Mammary epithelial cell (primary cell): ENCODE results near the gene ZFAND3.

Experiments
- EZH2 ChIP-seq: IDR thresholded peaks from 2 replicates; pipeline ENCODE4 v1.6.1; 2012; ENCODE audit warnings: low read length, inconsistent platforms, borderline replicate concordance
- TF ChIP-seq, protein P1 (sequence below), 2 donors: IDR thresholded peaks in 1 of 2; conservative IDR thresholded peaks in 1 of 2; 2 replicates each; pipeline ENCODE4 v1.5.1; 2011 to 2012; ENCODE audit warnings: inconsistent platforms in 2 of 2, low read length in 2 of 2, mild to moderate bottlenecking in 2 of 2, control low read depth in 1 of 2, low read depth in 1 of 2; ENCODE audit not compliant: insufficient read depth in 1 of 2; ENCODE audit errors: extremely low read depth in 1 of 2

DNA sequence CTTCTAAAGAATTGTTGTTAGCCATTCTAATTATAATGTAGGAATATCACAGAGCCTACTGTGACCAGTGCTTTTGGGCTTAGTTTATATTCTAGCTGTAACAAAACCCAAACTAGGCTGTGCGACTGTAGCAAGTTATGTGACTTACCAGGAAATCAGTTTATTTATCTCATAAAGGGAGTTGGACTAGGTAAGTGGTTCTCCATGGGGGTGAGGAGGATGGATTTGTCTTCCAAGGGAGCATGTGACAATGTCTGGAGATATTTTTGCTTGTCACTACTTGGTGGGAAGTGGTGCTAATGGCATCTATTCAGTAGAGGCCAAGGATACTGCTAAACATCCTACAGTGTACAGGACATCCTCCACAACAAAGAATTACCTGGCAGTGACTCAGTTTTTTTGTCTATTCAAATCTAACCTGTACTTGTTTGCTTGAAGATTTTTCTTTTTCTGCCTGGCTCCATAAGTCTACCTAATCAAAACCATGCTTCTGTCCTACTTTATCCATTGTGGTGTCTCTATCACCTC lies 32.5 kb downstream of the ZFAND3 start:
- TF ChIP-seq, protein P1, sequence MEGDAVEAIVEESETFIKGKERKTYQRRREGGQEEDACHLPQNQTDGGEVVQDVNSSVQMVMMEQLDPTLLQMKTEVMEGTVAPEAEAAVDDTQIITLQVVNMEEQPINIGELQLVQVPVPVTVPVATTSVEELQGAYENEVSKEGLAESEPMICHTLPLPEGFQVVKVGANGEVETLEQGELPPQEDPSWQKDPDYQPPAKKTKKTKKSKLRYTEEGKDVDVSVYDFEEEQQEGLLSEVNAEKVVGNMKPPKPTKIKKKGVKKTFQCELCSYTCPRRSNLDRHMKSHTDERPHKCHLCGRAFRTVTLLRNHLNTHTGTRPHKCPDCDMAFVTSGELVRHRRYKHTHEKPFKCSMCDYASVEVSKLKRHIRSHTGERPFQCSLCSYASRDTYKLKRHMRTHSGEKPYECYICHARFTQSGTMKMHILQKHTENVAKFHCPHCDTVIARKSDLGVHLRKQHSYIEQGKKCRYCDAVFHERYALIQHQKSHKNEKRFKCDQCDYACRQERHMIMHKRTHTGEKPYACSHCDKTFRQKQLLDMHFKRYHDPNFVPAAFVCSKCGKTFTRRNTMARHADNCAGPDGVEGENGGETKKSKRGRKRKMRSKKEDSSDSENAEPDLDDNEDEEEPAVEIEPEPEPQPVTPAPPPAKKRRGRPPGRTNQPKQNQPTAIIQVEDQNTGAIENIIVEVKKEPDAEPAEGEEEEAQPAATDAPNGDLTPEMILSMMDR (conservative IDR thresholded peaks at IDR 0.05 in 1 of 2, IDR thresholded peaks at IDR 0.05 in 1 of 2; ENCODE audit: extremely low read depth in 1 of 2, insufficient read depth in 1 of 2, low read depth in 1 of 2, low read length in 2 of 2) = no peak
- no peak for TF ChIP-seq EZH2
